ENCODE measurements around the gene SH3BP5L.

The SH3BP5L gene

GRCh38 chr1:248828845-248829244, 3.1 kb upstream of the SH3BP5L start:
- no peak for DNase-seq (ENCODE audit: low read depth in 2 of 2)

GRCh38 chr1:248825573-248825908, 174 bp downstream of the SH3BP5L start:
- DNase-seq (ENCODE audit: low read depth in 2 of 2): peak in 1 of 2 donors; percentile 22

- DNase-seq (ENCODE audit: low read depth in 2 of 2): no peak
Observed at GRCh38 chr1:248825136-248825535, 579 bp downstream of the SH3BP5L start.

- DNase-seq (ENCODE audit: low read depth in 2 of 2): no peak
Observed at GRCh38 chr1:248824701-248825100, 1.0 kb downstream of the SH3BP5L start.

GRCh38 chr1:248824301-248824700, 1.4 kb downstream of the SH3BP5L start:
- DNase-seq (ENCODE audit: low read depth in 2 of 2): no peak

GRCh38 chr1:248823517-248824001, 2.2 kb downstream of the SH3BP5L start:
- DNase-seq (ENCODE audit: low read depth in 2 of 2): no peak

- DNase-seq (ENCODE audit: low read depth in 2 of 2): no peak
Observed at GRCh38 chr1:248822148-248823032, 3.3 kb downstream of the SH3BP5L start.

- no peak for DNase-seq (ENCODE audit: low read depth in 2 of 2)
Observed at GRCh38 chr1:248821641-248822040, 4.1 kb downstream of the SH3BP5L start.

GRCh38 chr1:248821101-248821500, 4.6 kb downstream of the SH3BP5L start:
- no peak for DNase-seq (ENCODE audit: low read depth in 2 of 2)

GRCh38 chr1:248820041-248820585, 5.6 kb downstream of the SH3BP5L start:
- no peak for DNase-seq (ENCODE audit: low read depth in 2 of 2)

GRCh38 chr1:248818505-248819374, 7.0 kb downstream of the SH3BP5L start:
- no peak for DNase-seq (ENCODE audit: low read depth in 2 of 2)

- DNase-seq (ENCODE audit: low read depth in 2 of 2): no peak
Observed at GRCh38 chr1:248817065-248817464, 8.7 kb downstream of the SH3BP5L start.

- no peak for DNase-seq (ENCODE audit: low read depth in 2 of 2)
Observed at GRCh38 chr1:248816042-248816851, 9.5 kb downstream of the SH3BP5L start.

- DNase-seq (ENCODE audit: low read depth in 2 of 2): no peak
Observed at GRCh38 chr1:248815407-248816034, 10.2 kb downstream of the SH3BP5L start.

GRCh38 chr1:248814351-248814750, 11.4 kb downstream of the SH3BP5L start:
- DNase-seq (ENCODE audit: low read depth in 2 of 2): no peak

GRCh38 chr1:248813546-248813945, 12.2 kb downstream of the SH3BP5L start:
- DNase-seq (ENCODE audit: low read depth in 2 of 2): no peak

GRCh38 chr1:248812736-248813425, 12.8 kb downstream of the SH3BP5L start:
- no peak for DNase-seq (ENCODE audit: low read depth in 2 of 2)

GRCh38 chr1:248811514-248812490, 13.9 kb downstream of the SH3BP5L start:
- DNase-seq (ENCODE audit: low read depth in 2 of 2): no peak
